ENCODE data around the gene SOX12. TPM values are rescaled to one million over a fixed set of nuclear protein-coding genes. Genes with fewer than 3 reads are reported as not detected.

Gene SOX12
- total RNA-seq, 1 donor from 2014 or later, result 6.1 TPM

GRCh38 chr20:290084-290831 lies 35.1 kb upstream of the SOX12 start, which contains the start of gene C20orf96:
Gene C20orf96, minus strand, starts transcription at chr20:290750. Its CDS starts 140 bp downstream, at chr20:290610.
- Mint-ChIP-seq H3K4me1 (peaks cover 6% of the 10 kb centered on the region), H3K9me3 (no peaks in the 10 kb centered on the region)

GRCh38 chr20:294602-295001 lies 30.8 kb upstream of the SOX12 start:
- ATAC-seq (ENCODE audit: low read depth), result no peak
- TF ChIP-seq, protein P1, sequence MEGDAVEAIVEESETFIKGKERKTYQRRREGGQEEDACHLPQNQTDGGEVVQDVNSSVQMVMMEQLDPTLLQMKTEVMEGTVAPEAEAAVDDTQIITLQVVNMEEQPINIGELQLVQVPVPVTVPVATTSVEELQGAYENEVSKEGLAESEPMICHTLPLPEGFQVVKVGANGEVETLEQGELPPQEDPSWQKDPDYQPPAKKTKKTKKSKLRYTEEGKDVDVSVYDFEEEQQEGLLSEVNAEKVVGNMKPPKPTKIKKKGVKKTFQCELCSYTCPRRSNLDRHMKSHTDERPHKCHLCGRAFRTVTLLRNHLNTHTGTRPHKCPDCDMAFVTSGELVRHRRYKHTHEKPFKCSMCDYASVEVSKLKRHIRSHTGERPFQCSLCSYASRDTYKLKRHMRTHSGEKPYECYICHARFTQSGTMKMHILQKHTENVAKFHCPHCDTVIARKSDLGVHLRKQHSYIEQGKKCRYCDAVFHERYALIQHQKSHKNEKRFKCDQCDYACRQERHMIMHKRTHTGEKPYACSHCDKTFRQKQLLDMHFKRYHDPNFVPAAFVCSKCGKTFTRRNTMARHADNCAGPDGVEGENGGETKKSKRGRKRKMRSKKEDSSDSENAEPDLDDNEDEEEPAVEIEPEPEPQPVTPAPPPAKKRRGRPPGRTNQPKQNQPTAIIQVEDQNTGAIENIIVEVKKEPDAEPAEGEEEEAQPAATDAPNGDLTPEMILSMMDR (IDR thresholded peaks at IDR 0.05), result no peak
- no peak overlapping the region for H3K27ac Mint-ChIP-seq
- H3K4me1 Mint-ChIP-seq, result peaks cover 33% of the 10 kb centered on the region
- H3K4me3 Mint-ChIP-seq, result peak overlapping the region; percentile 11
- ChIA-PET CTCF (interaction anchor here (2.7 kb wide), 1 partner anchor 36 kb away, joined by 13 read pairs; no protein-coding TSS in a partner anchor), POLR2A (interaction anchor here (1.5 kb wide), 1 partner anchor 30 kb away, joined by 7 read pairs; the partner anchor contains the start of gene SOX12)
- peaks cover 19% of the 10 kb centered on the region for H3K36me3 Mint-ChIP-seq (ENCODE audit: low read depth)
- DNase-seq, result no peak
- no peaks in the 10 kb centered on the region for H3K9me3 Mint-ChIP-seq
- intact Hi-C loops (cut with micrococcal nuclease), result loop anchor here (5.0 kb wide), 1 partner anchor 113 kb away; the partner anchor contains the start of gene RBCK1
- no peaks in the 10 kb centered on the region for H3K27me3 Mint-ChIP-seq

More at GRCh38 chr20:290084-290831, 35.1 kb upstream of the SOX12 start, which contains the start of gene C20orf96:
- DNase-seq, result peak; percentile 85
- no peaks in the 10 kb centered on the region for H3K27me3 Mint-ChIP-seq
- H3K36me3 Mint-ChIP-seq (ENCODE audit: low read depth), result no peaks in the 10 kb centered on the region
- no peak within 1 kb of the TSS for H3K27ac Mint-ChIP-seq
- POLR2A ChIA-PET, result interaction anchor here (1.3 kb wide), 1 partner anchor 35 kb away, joined by 3 read pairs; the partner anchor contains the start of gene SOX12
- intact Hi-C loops (cut with micrococcal nuclease), result loop anchor here (1.0 kb wide), 3 partner anchors 8 to 37 kb away; no protein-coding TSS in a partner anchor
- H3K4me3 Mint-ChIP-seq, result no peak within 1 kb of the TSS
- peak; percentile 97 for ATAC-seq (ENCODE audit: low read depth)
- CTCF ChIA-PET, result no interaction called here
- TF ChIP-seq, protein P1 (IDR thresholded peaks at IDR 0.05), result no peak

GRCh38 chr20:295804-296203 lies 29.5 kb upstream of the SOX12 start:
- intact Hi-C loops (cut with micrococcal nuclease), result loop anchor here (2.0 to 5.0 kb wide), 2 partner anchors 51 to 111 kb away; partner anchors contain the start of genes NRSN2 and RBCK1
- Mint-ChIP-seq H3K4me1 (peaks cover 40% of the 10 kb centered on the region), H3K27ac (peak overlapping the region; percentile 71), H3K36me3 (ENCODE audit: low read depth) (peaks cover 30% of the 10 kb centered on the region), H3K4me3 (peak overlapping the region; percentile 97), H3K9me3 (peaks cover 4% of the 10 kb centered on the region), H3K27me3 (no peaks in the 10 kb centered on the region)
- ATAC-seq (ENCODE audit: low read depth) (no peak), DNase-seq (no peak)
- POLR2A ChIA-PET, result no interaction called here
- CTCF ChIA-PET, result interaction anchor here (2.7 kb wide), 1 partner anchor 35 kb away, joined by 13 read pairs; no protein-coding TSS in a partner anchor
- TF ChIP-seq, protein P1 (IDR thresholded peaks at IDR 0.05), result no peak

DNA sequence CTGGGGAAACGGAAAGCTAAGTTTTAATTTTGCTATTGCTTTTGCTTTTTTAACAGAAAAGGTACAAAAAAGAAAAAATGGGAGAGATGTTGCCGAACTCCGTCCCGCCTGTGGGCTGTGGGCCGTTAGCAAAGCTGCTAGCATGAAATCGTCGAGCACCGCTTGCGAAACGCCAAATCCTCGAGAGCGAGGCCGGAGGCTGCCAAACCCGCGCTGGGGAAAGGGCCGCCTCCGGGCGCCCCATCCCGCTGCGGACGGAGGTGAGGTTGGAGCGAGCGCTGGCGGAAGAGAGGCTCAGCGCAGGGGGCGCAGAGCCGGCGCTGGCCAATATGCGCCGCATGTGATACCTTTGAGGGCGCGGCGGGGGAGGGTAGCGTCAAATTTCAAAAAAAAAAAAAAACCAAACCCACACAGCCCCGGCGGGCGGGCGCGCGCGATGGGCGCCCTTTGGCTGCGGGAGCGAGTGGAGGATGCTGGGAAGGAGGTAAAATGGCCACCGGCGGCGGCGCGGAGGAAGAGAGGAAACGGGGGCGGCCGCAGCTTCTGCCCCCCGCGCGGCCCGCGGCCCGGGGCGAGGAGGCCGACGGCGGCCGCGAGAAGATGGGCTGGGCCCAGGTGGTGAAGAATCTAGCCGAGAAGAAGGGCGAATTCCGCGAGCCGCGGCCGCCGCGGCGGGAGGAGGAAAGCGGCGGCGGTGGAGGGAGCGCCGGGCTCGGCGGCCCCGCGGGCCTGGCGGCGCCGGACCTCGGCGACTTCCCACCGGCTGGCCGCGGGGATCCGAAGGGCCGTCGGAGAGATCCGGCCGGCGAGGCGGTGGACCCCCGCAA lies 28.0 kb upstream of the SOX12 start, which contains the start of gene ZCCHC3:
Gene ZCCHC3, plus strand, starts transcription at position 473 of the 827 bp plus-strand sequence. Its CDS starts 17 bp downstream, at position 490.
- TF ChIP-seq, protein P1 (IDR thresholded peaks at IDR 0.05), result no peak
- Mint-ChIP-seq H3K27ac (peak within 1 kb of the TSS; percentile 98), H3K4me1 (peaks cover 44% of the 10 kb centered on the region), H3K36me3 (ENCODE audit: low read depth) (peaks cover 42% of the 10 kb centered on the region), H3K4me3 (peak within 1 kb of the TSS; percentile 98), H3K9me3 (peaks cover 4% of the 10 kb centered on the region), H3K27me3 (no peaks in the 10 kb centered on the region)
- ATAC-seq (ENCODE audit: low read depth) (peak; percentile 88), DNase-seq (peak; percentile 82)
- ChIA-PET POLR2A (interaction anchor here (0.7 to 4.0 kb wide), 12 partner anchors 9 to 352 kb away, joined by 3 to 79 read pairs (median 3); partner anchors contain the start of genes CSNK2A1, SOX12 and TRIB3), CTCF (interaction anchor here (1.5 to 2.7 kb wide), 2 partner anchors 31 to 34 kb away, joined by 3 to 13 read pairs; no protein-coding TSS in a partner anchor)
- intact Hi-C loops (cut with micrococcal nuclease), result loop anchor here (1.0 to 5.0 kb wide), 4 partner anchors 13 to 110 kb away; partner anchors contain the start of genes NRSN2 and RBCK1
